Fibroblast of mammary gland (primary cell): ENCODE data around the gene RPL32.
"Not testable (repeated sequence)": the region's sequence is repeated elsewhere in the genome, so short reads cannot be mapped to it uniquely, and the experiment has no call there.

Source experiments
- DNase-seq: peaks from one replicate; pipeline ENCODE4 v3.0.0-alpha.2; 2010; ENCODE audit warnings: low read depth
- H3K4me3 ChIP-seq: 2 replicates; pipeline ENCODE4 v1.5.1; 2011; ENCODE audit warnings: low read depth, mild to moderate bottlenecking, low read length, moderate library complexity; ENCODE audit not compliant: control insufficient read depth
- CTCF ChIP-seq: conservative IDR thresholded peaks from 2 replicates; pipeline ENCODE4 v1.5.1; 2011; ENCODE audit warnings: low read depth, low read length, inconsistent platforms; ENCODE audit not compliant: control insufficient read depth, insufficient read depth

RPL32 gene

GRCh38 chr3:12884186-12884680, 42.9 kb upstream of the RPL32 start:
- no peak for TF ChIP-seq CTCF
- H3K4me3 ChIP-seq, result no peak overlapping the region
- DNase-seq, result no peak

GRCh38 chr3:12882336-12883310, 41.3 kb upstream of the RPL32 start:
- no peak for DNase-seq
- no peak overlapping the region for H3K4me3 ChIP-seq
- TF ChIP-seq CTCF, result no peak

GRCh38 chr3:12881858-12882257, 40.5 kb upstream of the RPL32 start:
- not testable (repeated sequence) for DNase-seq, H3K4me3 ChIP-seq

GRCh38 chr3:12879191-12879815, 37.9 kb upstream of the RPL32 start:
- no peak for TF ChIP-seq CTCF
- H3K4me3 ChIP-seq, result no peak overlapping the region
- no peak for DNase-seq

- not testable (repeated sequence) for H3K4me3 ChIP-seq
Observed at GRCh38 chr3:12878758-12879157, 37.4 kb upstream of the RPL32 start.

GRCh38 chr3:12878141-12878574, 36.8 kb upstream of the RPL32 start:
- no peak for DNase-seq
- no peak for TF ChIP-seq CTCF
- no peak overlapping the region for H3K4me3 ChIP-seq

More at GRCh38 chr3:12878758-12879157, 37.4 kb upstream of the RPL32 start:
- not testable (repeated sequence) for DNase-seq

GRCh38 chr3:12877040-12877439, 35.7 kb upstream of the RPL32 start:
- TF ChIP-seq CTCF, result no peak
- H3K4me3 ChIP-seq, result no peak overlapping the region
- DNase-seq, result no peak
